GM06990 (cell line): ENCODE data around the gene CACNA1E.

Experiments
- DNase-seq: peaks from one replicate; pipeline ENCODE4 v3.0.0-alpha.2; 2011; ENCODE audit not compliant: insufficient read length; ENCODE audit errors: extremely low read depth
- H3K27me3 ChIP-seq: replicated peaks from 2 replicates; pipeline ENCODE4 v1.6.0; 2011; ENCODE audit warnings: low read length; ENCODE audit not compliant: control insufficient read depth, insufficient read depth
- H3K36me3 ChIP-seq: 2 replicates; pipeline ENCODE4 v1.5.1; 2011; ENCODE audit warnings: low read length; ENCODE audit not compliant: control insufficient read depth, insufficient read depth
- H3K4me3 ChIP-seq: replicated peaks from 2 replicates; pipeline ENCODE4 v1.5.1; 2011; ENCODE audit warnings: low read depth, mild to moderate bottlenecking, control low read depth, low read length
- CTCF ChIP-seq: IDR thresholded peaks from 2 replicates; pipeline ENCODE4 v1.5.1; 2011; ENCODE audit warnings: low read length, control low read depth, mild to moderate bottlenecking, inconsistent platforms; ENCODE audit not compliant: insufficient read depth, poor library complexity, severe bottlenecking

CACNA1E gene

GRCh38 chr1:181794332-181794731, 311.0 kb downstream of the CACNA1E start:
- no peak for TF ChIP-seq CTCF
- no peak for DNase-seq
- H3K36me3 ChIP-seq, result no peaks in the 10 kb centered on the region; the same call in 1 of the 2 replicates
- H3K4me3 ChIP-seq, result no peak overlapping the region
- H3K27me3 ChIP-seq, result no peaks in the 10 kb centered on the region

GRCh38 chr1:181798191-181798926, 315.0 kb downstream of the CACNA1E start:
- no peak for TF ChIP-seq CTCF
- Histone ChIP-seq H3K36me3 (no peaks in the 10 kb centered on the region; the same call in 1 of the 2 replicates), H3K4me3 (no peak overlapping the region), H3K27me3 (no peaks in the 10 kb centered on the region)
- DNase-seq, result no peak

- no peaks in the 10 kb centered on the region for H3K36me3 ChIP-seq
- no peak overlapping the region for H3K4me3 ChIP-seq
- H3K27me3 ChIP-seq, result no peaks in the 10 kb centered on the region
- no peak for TF ChIP-seq CTCF
- no peak for DNase-seq
Observed at GRCh38 chr1:181801617-181802016, 318.3 kb downstream of the CACNA1E start.

- no peak for TF ChIP-seq CTCF
Observed at GRCh38 chr1:181802466-181802865, 319.1 kb downstream of the CACNA1E start.

GRCh38 chr1:181803421-181803820, 320.1 kb downstream of the CACNA1E start:
- H3K36me3 ChIP-seq, result no peaks in the 10 kb centered on the region
- no peaks in the 10 kb centered on the region for H3K27me3 ChIP-seq
- TF ChIP-seq CTCF, result no peak
- DNase-seq, result no peak
- H3K4me3 ChIP-seq, result no peak overlapping the region

More at GRCh38 chr1:181802466-181802865, 319.1 kb downstream of the CACNA1E start:
- H3K36me3 ChIP-seq, result no peaks in the 10 kb centered on the region
- H3K27me3 ChIP-seq, result no peaks in the 10 kb centered on the region
- DNase-seq, result no peak
- no peak overlapping the region for H3K4me3 ChIP-seq

DNA sequence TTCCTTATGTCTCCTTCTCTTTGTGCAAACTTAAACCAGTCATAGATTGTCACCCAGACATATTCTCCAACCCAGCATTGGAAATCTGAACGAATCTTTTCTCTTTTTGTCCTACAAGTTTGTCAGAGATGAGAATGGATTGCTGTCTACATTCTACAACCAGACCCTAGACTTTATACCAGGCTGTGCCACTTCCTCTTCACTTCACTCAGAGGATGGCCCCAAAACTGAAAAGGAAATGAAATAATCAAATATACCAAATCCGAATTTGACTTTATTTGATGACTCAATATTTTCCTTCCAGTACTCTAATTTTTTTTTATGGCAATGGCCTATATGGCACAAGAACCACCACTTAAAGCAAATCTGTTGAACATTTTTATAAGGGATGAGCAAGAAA, 321.7 kb downstream of the CACNA1E start:
- Histone ChIP-seq H3K27me3 (no peaks in the 10 kb centered on the region), H3K4me3 (no peak overlapping the region), H3K36me3 (no peaks in the 10 kb centered on the region)
- TF ChIP-seq CTCF, result no peak
- DNase-seq, result no peak
